ENCODE measurements around the gene SLC39A11.

- no peak for TF ChIP-seq EP300 (IDR thresholded peaks at IDR 0.05)
- no peak for TF ChIP-seq CTCF (IDR thresholded peaks at IDR 0.05)
- no peak for TF ChIP-seq POLR2AphosphoS5 (IDR thresholded peaks at IDR 0.05)
- TF ChIP-seq POLR2A (IDR thresholded peaks at IDR 0.05): no peak
These were observed 209.1 kb downstream of the SLC39A11 start for GRCh38 chr17:72883351-72883750.

Data from upper lobe of left lung (tissue), 4 donors.